CD14-positive monocyte (primary cell): Measurements from ENCODE around the gene SBF2. TPM values are rescaled to one million over a fixed set of nuclear protein-coding genes. Genes with fewer than 3 reads are reported as not detected.

Experiments
- DNase-seq, 3 donors: peaks; one replicate each; pipeline ENCODE4 v3.0.0-alpha.2; 2011 to 2022
- H2AFZ ChIP-seq: 2 replicates; pipeline ENCODE4 v1.6.0; 2012; ENCODE audit warnings: mild to moderate bottlenecking, low read depth, low read length, inconsistent platforms; ENCODE audit not compliant: insufficient read depth, poor library complexity, severe bottlenecking
- H3K27ac ChIP-seq, 2 donors: 1 replicate in 1 of 2; 2 replicates in 1 of 2; pipeline ENCODE4 v1.5.1; 2012 to 2013; ENCODE audit warnings: low read length in 2 of 2, control low read depth in 1 of 2, inconsistent platforms in 1 of 2, low read depth in 1 of 2, mild to moderate bottlenecking in 1 of 2
- H3K27me3 ChIP-seq, 2 donors: one replicate each; pipeline versions ENCODE4 v1.6.0 to v1.6.1; 2011 to 2013; ENCODE audit warnings: low read length in 2 of 2; ENCODE audit not compliant: control insufficient read depth in 2 of 2, insufficient read depth in 2 of 2
- H3K36me3 ChIP-seq, 2 donors: replicated peaks in 1 of 2; 1 replicate in 1 of 2; 2 replicates in 1 of 2; pipeline versions ENCODE4 v1.5.1 to v1.6.1; 2012 to 2013; ENCODE audit warnings: low read length in 2 of 2, control low read depth in 1 of 2, inconsistent platforms in 1 of 2, mild to moderate bottlenecking in 1 of 2; ENCODE audit not compliant: insufficient read depth in 2 of 2, control insufficient read depth in 1 of 2
- H3K4me1 ChIP-seq, 2 donors: 1 replicate in 1 of 2; 2 replicates in 1 of 2; pipeline versions ENCODE4 v1.5.1 to v1.6.1; 2012 to 2013; ENCODE audit warnings: low read length in 2 of 2, control low read depth in 1 of 2, inconsistent platforms in 1 of 2, mild to moderate bottlenecking in 1 of 2, moderate library complexity in 1 of 2; ENCODE audit not compliant: insufficient read depth in 2 of 2, control insufficient read depth in 1 of 2
- H3K4me2 ChIP-seq: replicated peaks from 2 replicates; pipeline ENCODE3; 2012; ENCODE audit warnings: low read length, moderate library complexity, mild to moderate bottlenecking; ENCODE audit not compliant: poor library complexity, severe bottlenecking; ENCODE audit errors: extremely low read depth
- H3K4me3 ChIP-seq, 3 experiments: fragments of 200-600 bp in 1 of 3; sonication (generic) in 1 of 3; replicated peaks in 1 of 3; 1 replicate in 2 of 3; 2 replicates in 1 of 3; pipeline ENCODE4 v1.5.1; 2011 to 2013; ENCODE audit warnings: low read length in 3 of 3, mild to moderate bottlenecking in 3 of 3, control low read depth in 2 of 3, low read depth in 2 of 3, inconsistent platforms in 1 of 3, moderate library complexity in 1 of 3
- H3K79me2 ChIP-seq: 2 replicates; pipeline ENCODE4 v1.6.0; 2012; ENCODE audit warnings: mild to moderate bottlenecking, control low read depth, inconsistent platforms, low read length, moderate library complexity; ENCODE audit not compliant: insufficient read depth
- H3K9ac ChIP-seq: 2 replicates; pipeline ENCODE4 v1.6.0; 2017; ENCODE audit warnings: low read length, mild to moderate bottlenecking; ENCODE audit not compliant: insufficient read depth, poor library complexity, severe bottlenecking
- H3K9me3 ChIP-seq, 2 donors: replicated peaks in 1 of 2; 1 replicate in 1 of 2; 2 replicates in 1 of 2; pipeline versions ENCODE4 v1.5.1 to v1.6.1; 2012 to 2013; ENCODE audit warnings: low read length in 2 of 2, control low read depth in 1 of 2; ENCODE audit not compliant: control insufficient read depth in 1 of 2, insufficient read depth in 1 of 2
- H4K20me1 ChIP-seq: 2 replicates; pipeline ENCODE4 v1.6.0; 2012; ENCODE audit warnings: mild to moderate bottlenecking, low read length, control low read depth, moderate library complexity; ENCODE audit not compliant: insufficient read depth
- H3K27ac Mint-ChIP-seq, 7 donors: one replicate each; pipeline ENCODE4 v1.8.0; 2020; ENCODE audit warnings: mild to moderate bottlenecking in 7 of 7, mixed read lengths in 7 of 7, moderate library complexity in 6 of 7, inconsistent platforms in 2 of 7
- H3K27me3 Mint-ChIP-seq, 3 donors: one replicate each; pipeline ENCODE4 v1.8.0; 2021 to 2022; ENCODE audit warnings: low read depth in 3 of 3, mild to moderate bottlenecking in 3 of 3, mixed read lengths in 3 of 3, moderate library complexity in 3 of 3, inconsistent platforms in 1 of 3
- H3K36me3 Mint-ChIP-seq, 2 donors: one replicate each; pipeline ENCODE4 v1.8.0; 2020; ENCODE audit warnings: mixed read lengths in 2 of 2, inconsistent platforms in 1 of 2, mild to moderate bottlenecking in 1 of 2
- H3K4me1 Mint-ChIP-seq: one replicate; pipeline ENCODE4 v1.8.0; 2020; ENCODE audit warnings: mild to moderate bottlenecking, mixed read lengths
- H3K4me3 Mint-ChIP-seq, 2 donors: one replicate each; pipeline ENCODE4 v1.8.0; 2020; ENCODE audit warnings: mild to moderate bottlenecking in 2 of 2, mixed read lengths in 2 of 2, moderate library complexity in 1 of 2
- H3K9me3 Mint-ChIP-seq, 7 donors: one replicate each; pipeline ENCODE4 v1.8.0; 2020 to 2022; ENCODE audit warnings: mixed read lengths in 7 of 7, mild to moderate bottlenecking in 6 of 7, moderate library complexity in 6 of 7, inconsistent platforms in 2 of 7
- WGBS: methylation state at CpG from one replicate; pipeline ENCODE4 v1.1.5; 2013; ENCODE audit warnings: missing lambda C conversion rate; ENCODE audit not compliant: insufficient coverage; 5-methylcytosine and 5-hydroxymethylcytosine counted together
- intact Hi-C, 2 donors: fragments of 100-400 bp; cut with micrococcal nuclease; formaldehyde crosslinking; loops; one replicate each; pipeline versions ENCODE4 v1.15.0 to v1.15.1; 2023
- polyA plus RNA-seq, 3 donors: library from polyadenylated mRNA; depleted of rRNA in 1 of 3; unstranded in 2 of 3; stranded (reverse) in 1 of 3; fragments of 300-500 nt in 2 of 3; fragments of >200 nt in 1 of 3; fragmentation: Illumina TruSeq in 2 of 3; gene quantifications; 1 replicate in 2 of 3; 2 replicates in 1 of 3; pipeline ENCODE4 v1.2.3, GENCODE V29; 2012 to 2021
- TF ChIP-seq, protein P1 (sequence below): fragments of 200-600 bp; IDR thresholded peaks from one replicate; pipeline ENCODE4 v1.8.0; 2022; ENCODE audit warnings: antibody characterized with exemption, mild to moderate bottlenecking

Gene SBF2
- polyA plus RNA-seq, 3 donors = 8.9 to 30.7 (median 16.4) TPM

DNA sequence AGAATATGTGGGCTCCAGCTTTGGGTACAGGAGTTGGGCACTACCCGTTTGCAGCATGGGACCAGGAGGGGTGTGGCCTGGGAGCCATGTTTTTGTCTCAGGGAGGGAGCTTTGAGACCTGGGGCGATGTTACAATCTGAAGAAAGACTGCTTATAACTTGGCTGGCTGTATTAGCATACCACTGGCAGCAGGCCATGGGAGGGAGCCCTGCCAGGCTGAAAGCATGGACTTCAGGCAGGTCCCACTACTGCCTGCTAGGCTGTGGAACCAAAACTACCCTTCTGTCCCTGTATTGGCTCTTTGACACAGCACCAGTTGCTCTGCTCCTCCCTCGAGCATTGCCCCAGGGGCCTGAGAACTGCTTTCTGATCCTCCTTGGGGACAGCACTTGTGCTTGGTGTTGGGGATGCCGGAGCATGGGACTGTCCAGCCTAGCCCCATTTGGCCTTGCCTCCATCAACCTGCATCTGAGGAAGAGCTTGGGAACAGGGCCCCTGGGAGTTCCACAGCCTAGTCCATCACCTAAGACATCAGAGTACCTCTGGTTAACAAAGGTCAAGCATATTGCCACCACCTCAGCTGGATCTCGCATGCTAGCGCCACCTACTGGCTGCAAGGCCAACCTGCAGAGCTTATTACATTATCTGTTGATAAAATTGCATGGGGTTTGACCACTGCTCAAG lies 217.4 kb downstream of the SBF2 start:
- Histone ChIP-seq H3K27ac (no peak overlapping the region), H2AFZ (no peak overlapping the region), H4K20me1 (peaks cover 26% of the 10 kb centered on the region), H3K27me3 (no peaks in the 10 kb centered on the region), H3K4me3 (no peak overlapping the region), H3K9me3 (peaks cover 24 to 30% of the 10 kb centered on the region in 2 donors), H3K36me3 (no peaks in the 10 kb centered on the region), H3K4me1 (no peaks in the 10 kb centered on the region), H3K79me2 (peaks cover 15% of the 10 kb centered on the region), H3K9ac (no peak overlapping the region), H3K4me2 (no peak overlapping the region)
- Mint-ChIP-seq H3K27ac (no peak overlapping the region), H3K4me1 (no peaks in the 10 kb centered on the region), H3K27me3 (peaks cover 0 to 2% (median 0%) of the 10 kb centered on the region in 3 donors), H3K36me3 (peaks cover 6 to 22% of the 10 kb centered on the region in 2 donors), H3K4me3 (no peak overlapping the region), H3K9me3 (peaks cover 11 to 42% (median 24%) of the 10 kb centered on the region in 7 donors)
- WGBS = 64% methylated on average over 3 of the region's 6 CpGs
- peak in 1 of 3 donors; percentile 10 for DNase-seq
- intact Hi-C loops = no loop called here
- TF ChIP-seq, protein P1, sequence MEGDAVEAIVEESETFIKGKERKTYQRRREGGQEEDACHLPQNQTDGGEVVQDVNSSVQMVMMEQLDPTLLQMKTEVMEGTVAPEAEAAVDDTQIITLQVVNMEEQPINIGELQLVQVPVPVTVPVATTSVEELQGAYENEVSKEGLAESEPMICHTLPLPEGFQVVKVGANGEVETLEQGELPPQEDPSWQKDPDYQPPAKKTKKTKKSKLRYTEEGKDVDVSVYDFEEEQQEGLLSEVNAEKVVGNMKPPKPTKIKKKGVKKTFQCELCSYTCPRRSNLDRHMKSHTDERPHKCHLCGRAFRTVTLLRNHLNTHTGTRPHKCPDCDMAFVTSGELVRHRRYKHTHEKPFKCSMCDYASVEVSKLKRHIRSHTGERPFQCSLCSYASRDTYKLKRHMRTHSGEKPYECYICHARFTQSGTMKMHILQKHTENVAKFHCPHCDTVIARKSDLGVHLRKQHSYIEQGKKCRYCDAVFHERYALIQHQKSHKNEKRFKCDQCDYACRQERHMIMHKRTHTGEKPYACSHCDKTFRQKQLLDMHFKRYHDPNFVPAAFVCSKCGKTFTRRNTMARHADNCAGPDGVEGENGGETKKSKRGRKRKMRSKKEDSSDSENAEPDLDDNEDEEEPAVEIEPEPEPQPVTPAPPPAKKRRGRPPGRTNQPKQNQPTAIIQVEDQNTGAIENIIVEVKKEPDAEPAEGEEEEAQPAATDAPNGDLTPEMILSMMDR = peak; percentile 73

DNA sequence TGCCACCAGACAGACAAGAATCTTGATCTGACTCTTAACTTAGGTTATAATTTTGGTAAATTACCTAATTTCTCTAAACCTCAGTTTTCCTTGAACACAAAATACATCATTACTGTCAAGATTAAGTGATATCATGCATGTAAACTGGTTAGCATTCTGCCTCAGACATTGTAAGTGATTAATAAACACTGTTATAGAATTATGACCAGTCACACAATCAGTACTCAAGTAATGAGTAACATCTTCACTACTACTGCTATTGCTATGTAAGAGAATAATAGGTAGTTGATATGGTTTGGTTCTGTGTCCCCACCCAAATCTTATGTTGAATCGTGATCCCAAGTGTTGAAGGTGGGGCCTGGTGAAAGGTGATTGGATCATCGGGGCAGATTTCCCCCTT lies 218.9 kb downstream of the SBF2 start:
- DNase-seq = no peak
- Mint-ChIP-seq H3K4me3 (no peak overlapping the region), H3K4me1 (no peaks in the 10 kb centered on the region), H3K9me3 (peaks cover 12 to 40% (median 22%) of the 10 kb centered on the region in 7 donors), H3K36me3 (peaks cover 6 to 16% of the 10 kb centered on the region in 2 donors), H3K27ac (no peak overlapping the region), H3K27me3 (peaks cover 0 to 2% (median 0%) of the 10 kb centered on the region in 3 donors)
- peaks cover 17 to 20% of the 10 kb centered on the region in 2 donors for H3K9me3 ChIP-seq
- TF ChIP-seq, protein P1 = no peak
- H3K4me3 ChIP-seq = no peak overlapping the region
- no peak overlapping the region for H3K4me2 ChIP-seq
- peaks cover 5% of the 10 kb centered on the region for H3K79me2 ChIP-seq
- no peaks in the 10 kb centered on the region for H3K27me3 ChIP-seq
- no peak overlapping the region for H3K27ac ChIP-seq
- H4K20me1 ChIP-seq = peaks cover 26% of the 10 kb centered on the region
- H2AFZ ChIP-seq = no peak overlapping the region
- no peaks in the 10 kb centered on the region for H3K36me3 ChIP-seq
- H3K4me1 ChIP-seq = no peaks in the 10 kb centered on the region
- intact Hi-C loops = no loop called here
- H3K9ac ChIP-seq = no peak overlapping the region
- 80% methylated on average over 1 of the region's 2 CpGs for WGBS
